ENCODE measurements around the gene HOPX. TPM values are rescaled to one million over a fixed set of nuclear protein-coding genes. Genes with fewer than 3 reads are reported as not detected.

Gene HOPX
- total and polyA plus RNA-seq, 2 of the 8 experiments (the other 6 are each of a cell fraction or from before 2014, with no cell fraction given), result not detected

DNA sequence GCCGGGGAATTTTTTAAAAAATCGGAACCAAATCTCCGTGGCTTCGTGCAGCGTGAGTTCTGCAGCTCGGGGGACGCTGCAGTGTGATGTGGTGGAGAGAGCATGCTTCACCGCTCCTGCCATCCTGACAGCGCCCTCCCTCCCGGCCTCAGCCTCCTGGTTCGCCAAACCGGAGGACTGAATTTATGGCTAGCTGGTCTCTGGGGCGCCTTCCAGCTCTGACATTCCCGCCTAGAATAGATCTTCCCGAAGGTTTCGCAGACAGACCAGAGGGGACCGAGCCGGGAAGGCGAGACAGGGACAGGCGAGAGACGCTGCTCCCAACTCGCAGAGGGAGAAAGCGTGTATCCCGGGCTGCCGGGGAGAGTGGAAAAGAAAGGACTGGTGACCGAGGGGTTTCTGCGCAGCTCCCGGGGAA lies 25.9 kb downstream of the HOPX start (continued):
- no peak for TF ChIP-seq CBX5 (IDR thresholded peaks at IDR 0.05; ENCODE audit: low read depth, low read length)

All from H1 (cell line).